ENCODE measurements around the gene AURKA. TPM values are rescaled to one million over a fixed set of nuclear protein-coding genes. Genes with fewer than 3 reads are reported as not detected.

AURKA gene
- total RNA-seq, 1 donor from 2014 or later, result 14.3 TPM

- Mint-ChIP-seq H3K4me1 (ENCODE audit: unreplicated experiment) (no peaks in the 10 kb centered on the region), H3K27me3 (ENCODE audit: unreplicated experiment) (peaks cover 6% of the 10 kb centered on the region), H3K9me3 (ENCODE audit: unreplicated experiment) (peaks cover 49% of the 10 kb centered on the region), H3K27ac (ENCODE audit: unreplicated experiment) (no peak overlapping the region), H3K4me3 (ENCODE audit: unreplicated experiment) (no peak overlapping the region), H3K36me3 (ENCODE audit: low read depth, unreplicated experiment) (peaks cover 15% of the 10 kb centered on the region)
- DNase-seq (ENCODE audit: low spot score), result no peak
- TF ChIP-seq CTCF (IDR thresholded peaks at IDR 0.05; ENCODE audit: unreplicated experiment), result no peak
Observed at GRCh38 chr20:56328861-56329260, 63.2 kb downstream of the AURKA start.

- Mint-ChIP-seq H3K27ac (ENCODE audit: unreplicated experiment) (no peak overlapping the region), H3K27me3 (ENCODE audit: unreplicated experiment) (peaks cover 3% of the 10 kb centered on the region), H3K9me3 (ENCODE audit: unreplicated experiment) (peaks cover 37% of the 10 kb centered on the region), H3K36me3 (ENCODE audit: low read depth, unreplicated experiment) (peaks cover 14% of the 10 kb centered on the region), H3K4me3 (ENCODE audit: unreplicated experiment) (no peak overlapping the region), H3K4me1 (ENCODE audit: unreplicated experiment) (no peaks in the 10 kb centered on the region)
- DNase-seq (ENCODE audit: low spot score), result no peak
- TF ChIP-seq CTCF (IDR thresholded peaks at IDR 0.05; ENCODE audit: unreplicated experiment), result no peak
Observed at GRCh38 chr20:56324806-56325205, 67.2 kb downstream of the AURKA start.

DNA sequence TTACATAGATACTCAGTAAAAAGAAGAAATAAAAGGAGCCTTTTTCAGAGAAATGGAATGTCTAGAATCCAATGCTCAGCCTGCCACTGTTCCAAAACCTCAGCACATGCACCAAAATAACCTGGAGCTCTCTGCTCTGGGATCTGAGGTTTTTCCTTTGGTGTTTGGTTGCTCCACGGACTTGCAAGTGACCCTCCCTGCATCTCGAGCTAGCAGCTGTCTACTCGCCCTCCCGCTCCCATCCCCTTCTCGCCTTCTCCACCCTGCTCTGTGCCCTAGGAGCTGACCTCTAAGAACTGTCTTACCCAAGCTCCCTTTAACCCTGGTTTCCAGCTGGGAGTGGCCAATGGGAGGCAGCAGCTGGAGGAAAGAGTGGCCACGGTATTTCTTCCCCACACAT is 68.4 kb downstream of the AURKA start:
- Mint-ChIP-seq H3K4me1 (ENCODE audit: unreplicated experiment) (no peaks in the 10 kb centered on the region), H3K27ac (ENCODE audit: unreplicated experiment) (no peak overlapping the region), H3K9me3 (ENCODE audit: unreplicated experiment) (peaks cover 45% of the 10 kb centered on the region), H3K36me3 (ENCODE audit: low read depth, unreplicated experiment) (peaks cover 8% of the 10 kb centered on the region), H3K27me3 (ENCODE audit: unreplicated experiment) (peaks cover 3% of the 10 kb centered on the region), H3K4me3 (ENCODE audit: unreplicated experiment) (no peak overlapping the region)
- no peak for DNase-seq (ENCODE audit: low spot score)
- no peak for TF ChIP-seq CTCF (IDR thresholded peaks at IDR 0.05; ENCODE audit: unreplicated experiment)

DNA sequence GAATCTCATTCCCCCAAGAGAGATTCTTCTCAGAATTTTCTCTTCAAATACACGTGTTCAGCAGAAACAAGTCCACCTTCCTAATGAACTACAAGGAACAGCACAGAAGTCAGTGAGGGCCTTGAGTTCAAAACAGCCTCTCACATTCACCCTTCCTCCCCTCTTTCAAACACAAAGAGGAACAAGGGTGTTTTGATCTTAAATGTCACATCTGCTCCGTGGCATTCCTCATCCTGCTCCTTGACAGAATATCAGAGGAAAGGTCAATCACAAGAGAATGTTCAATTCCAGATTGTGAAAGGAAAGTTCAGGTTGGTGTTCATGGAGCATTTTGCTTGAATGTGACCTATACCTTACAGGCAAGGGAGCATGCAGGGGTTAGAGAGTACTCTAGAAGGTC is 68.8 kb downstream of the AURKA start:
- H3K36me3 Mint-ChIP-seq (ENCODE audit: low read depth, unreplicated experiment), result peaks cover 8% of the 10 kb centered on the region
- peaks cover 3% of the 10 kb centered on the region for H3K27me3 Mint-ChIP-seq (ENCODE audit: unreplicated experiment)
- no peaks in the 10 kb centered on the region for H3K4me1 Mint-ChIP-seq (ENCODE audit: unreplicated experiment)
- no peak for DNase-seq (ENCODE audit: low spot score)
- H3K4me3 Mint-ChIP-seq (ENCODE audit: unreplicated experiment), result no peak overlapping the region
- peaks cover 45% of the 10 kb centered on the region for H3K9me3 Mint-ChIP-seq (ENCODE audit: unreplicated experiment)
- no peak for TF ChIP-seq CTCF (IDR thresholded peaks at IDR 0.05; ENCODE audit: unreplicated experiment)
- no peak overlapping the region for H3K27ac Mint-ChIP-seq (ENCODE audit: unreplicated experiment)

DNA sequence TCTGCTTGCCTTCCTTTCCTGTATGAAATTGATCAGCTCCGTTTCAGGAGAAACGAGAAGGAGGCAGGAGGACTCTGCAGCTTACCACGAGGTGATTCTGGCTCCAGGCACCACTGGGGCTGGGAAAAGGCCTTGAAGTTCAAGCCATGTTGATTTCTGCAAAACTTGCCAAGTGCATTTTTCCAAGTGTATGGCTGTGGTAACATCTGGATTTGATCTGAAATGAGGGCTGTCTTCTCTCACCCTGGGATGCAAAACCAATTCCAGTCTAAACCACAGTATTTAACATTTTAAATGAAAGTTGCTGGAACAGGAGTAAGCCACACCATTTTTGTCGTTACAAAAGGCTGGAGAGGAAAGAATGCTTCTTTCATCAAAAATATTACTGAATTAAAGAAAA is 69.3 kb downstream of the AURKA start:
- Mint-ChIP-seq H3K9me3 (ENCODE audit: unreplicated experiment) (peaks cover 46% of the 10 kb centered on the region), H3K27ac (ENCODE audit: unreplicated experiment) (no peak overlapping the region), H3K27me3 (ENCODE audit: unreplicated experiment) (peaks cover 3% of the 10 kb centered on the region), H3K36me3 (ENCODE audit: low read depth, unreplicated experiment) (peaks cover 8% of the 10 kb centered on the region), H3K4me3 (ENCODE audit: unreplicated experiment) (no peak overlapping the region), H3K4me1 (ENCODE audit: unreplicated experiment) (no peaks in the 10 kb centered on the region)
- no peak for DNase-seq (ENCODE audit: low spot score)
- TF ChIP-seq CTCF (IDR thresholded peaks at IDR 0.05; ENCODE audit: unreplicated experiment), result no peak

Other genes starting within 250 kb of the AURKA start
- gene MC3R, start 143.5 kb downstream of the AURKA start, total RNA-seq (ENCODE audit: unreplicated experiment), result not detected
- 20.1 TPM for gene FAM210B, start 33.2 kb downstream of the AURKA start, total RNA-seq (ENCODE audit: unreplicated experiment)
- 42.0 TPM for gene CSTF1, start 430 bp upstream of the AURKA start, total RNA-seq (ENCODE audit: unreplicated experiment)
- gene CASS4, start 20.0 kb upstream of the AURKA start, total RNA-seq (ENCODE audit: unreplicated experiment), result not detected
- 79.9 TPM for gene RTF2, start 76.4 kb upstream of the AURKA start, total RNA-seq (ENCODE audit: unreplicated experiment)
- 0.36 TPM for gene FAM209A, start 132.5 kb upstream of the AURKA start, total RNA-seq (ENCODE audit: unreplicated experiment)
- gene FAM209B, start 141.0 kb upstream of the AURKA start, total RNA-seq (ENCODE audit: unreplicated experiment), result 0.56 TPM
- 0.82 TPM for gene TFAP2C, start 237.1 kb upstream of the AURKA start, total RNA-seq (ENCODE audit: unreplicated experiment)

Measured in endothelial cell (in vitro differentiated cells).